Measurements from ENCODE around the gene CDK14.

The CDK14 gene

DNA sequence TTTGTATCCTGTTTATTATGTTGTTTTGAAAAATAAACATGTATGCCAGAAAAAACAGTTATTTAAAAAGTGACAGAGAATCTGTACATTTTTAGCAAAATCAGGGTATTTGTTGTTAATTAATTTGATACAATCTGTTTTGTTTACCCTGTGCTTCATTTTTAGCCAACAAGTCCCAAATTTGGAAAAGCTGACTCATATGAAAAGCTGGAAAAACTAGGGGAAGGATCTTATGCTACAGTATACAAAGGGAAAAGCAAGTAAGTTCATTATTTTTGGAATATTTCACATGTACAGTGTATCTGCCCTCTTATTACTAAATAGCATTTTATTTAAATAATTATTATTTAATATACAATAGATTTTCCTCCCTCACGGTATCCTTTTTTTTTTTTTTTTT is 151.4 kb downstream of the CDK14 start:
- TF ChIP-seq NFIC (IDR thresholded peaks at IDR 0.05) (no peak), YY1 (IDR thresholded peaks at IDR 0.05; ENCODE audit: low read depth) (no peak), EGR1 (IDR thresholded peaks at IDR 0.05) (no peak), EP300 (IDR thresholded peaks at IDR 0.05; ENCODE audit: borderline replicate concordance) (no peak), FOXM1 (IDR thresholded peaks at IDR 0.05; ENCODE audit: borderline replicate concordance, low read depth) (no peak), MAX (IDR thresholded peaks at IDR 0.05) (no peak), RAD21 (IDR thresholded peaks at IDR 0.05; ENCODE audit: low read depth) (no peak), REST (IDR thresholded peaks at IDR 0.05; ENCODE audit: low read depth) (no peak), TEAD4 (IDR thresholded peaks at IDR 0.05) (no peak), TCF12 (IDR thresholded peaks at IDR 0.05; ENCODE audit: low read depth) (no peak), CREB1 (IDR thresholded peaks at IDR 0.05; ENCODE audit: low read depth) (no peak)
- TF ChIP-seq, protein P1, sequence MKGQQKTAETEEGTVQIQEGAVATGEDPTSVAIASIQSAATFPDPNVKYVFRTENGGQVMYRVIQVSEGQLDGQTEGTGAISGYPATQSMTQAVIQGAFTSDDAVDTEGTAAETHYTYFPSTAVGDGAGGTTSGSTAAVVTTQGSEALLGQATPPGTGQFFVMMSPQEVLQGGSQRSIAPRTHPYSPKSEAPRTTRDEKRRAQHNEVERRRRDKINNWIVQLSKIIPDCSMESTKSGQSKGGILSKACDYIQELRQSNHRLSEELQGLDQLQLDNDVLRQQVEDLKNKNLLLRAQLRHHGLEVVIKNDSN (IDR thresholded peaks at IDR 0.05), result no peak

DNA sequence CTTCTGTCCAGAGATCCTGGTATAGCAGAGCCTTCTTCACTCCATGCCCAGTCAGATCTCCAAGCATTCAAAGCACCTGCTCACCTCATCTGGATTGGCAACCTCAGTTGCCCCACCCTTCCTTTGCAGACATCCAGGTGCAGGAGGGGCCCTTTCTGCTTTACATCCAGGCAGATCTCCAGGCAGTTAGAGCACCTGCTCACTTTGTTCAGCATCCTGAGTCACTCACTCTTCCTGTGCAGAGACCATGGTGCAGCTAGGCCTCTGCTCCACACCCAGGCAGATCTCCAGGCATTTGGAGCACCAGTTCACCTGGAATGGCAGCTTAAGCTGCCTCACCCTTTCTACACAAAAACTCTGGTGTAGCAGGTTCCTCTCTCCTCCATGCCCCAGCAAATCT is 153.1 kb downstream of the CDK14 start:
- no peak for TF ChIP-seq YY1 (IDR thresholded peaks at IDR 0.05; ENCODE audit: low read depth)
- no peak for TF ChIP-seq EP300 (IDR thresholded peaks at IDR 0.05; ENCODE audit: borderline replicate concordance)

DNA sequence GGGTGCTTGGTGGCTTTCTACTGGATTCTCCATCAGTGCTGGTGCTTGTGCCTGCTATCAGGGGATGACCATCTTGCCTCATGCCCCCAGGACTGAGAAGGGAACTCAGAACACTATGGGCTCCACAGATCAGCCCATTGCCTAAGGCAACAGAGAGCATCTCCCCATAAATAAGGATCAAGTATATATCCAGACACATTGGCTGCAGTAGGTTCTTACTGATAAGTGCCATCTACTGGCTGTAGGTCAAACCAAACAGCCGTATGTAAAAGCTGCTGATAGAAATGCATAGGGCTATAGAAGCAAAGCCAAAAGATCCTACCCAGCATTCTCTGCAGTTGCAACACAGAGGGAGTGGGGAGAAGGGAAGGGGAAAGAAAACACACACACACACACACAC is 153.7 kb downstream of the CDK14 start:
- no peak for TF ChIP-seq NFIC (IDR thresholded peaks at IDR 0.05)
- no peak for TF ChIP-seq CREB1 (IDR thresholded peaks at IDR 0.05; ENCODE audit: low read depth)
- TF ChIP-seq TEAD4 (IDR thresholded peaks at IDR 0.05), result no peak
- no peak for TF ChIP-seq MAX (IDR thresholded peaks at IDR 0.05)
- no peak for TF ChIP-seq CEBPB (IDR thresholded peaks at IDR 0.05)
- TF ChIP-seq REST (IDR thresholded peaks at IDR 0.05; ENCODE audit: low read depth), result no peak
- TF ChIP-seq RAD21 (IDR thresholded peaks at IDR 0.05; ENCODE audit: low read depth), result no peak
- no peak for TF ChIP-seq EP300 (IDR thresholded peaks at IDR 0.05; ENCODE audit: borderline replicate concordance)
- TF ChIP-seq EGR1 (IDR thresholded peaks at IDR 0.05), result no peak

DNA sequence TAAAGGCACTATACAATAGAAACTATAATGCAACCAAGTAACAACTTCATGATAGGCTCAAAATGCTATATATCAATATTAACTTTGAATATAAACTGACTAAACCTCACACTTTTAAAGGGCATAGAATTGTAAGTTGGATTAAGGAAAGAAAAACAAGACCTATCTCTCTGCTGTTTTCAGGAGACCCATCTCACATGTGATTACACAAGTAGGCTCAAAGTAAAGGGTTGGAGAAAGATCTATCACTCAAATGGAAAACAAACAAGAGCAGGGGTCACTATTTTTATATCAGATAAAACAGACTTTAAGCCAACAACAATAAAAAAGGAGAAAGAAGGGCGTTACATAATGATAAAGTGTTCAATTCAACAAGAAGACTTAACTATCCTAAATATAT is 155.5 kb downstream of the CDK14 start:
- TF ChIP-seq EGR1 (IDR thresholded peaks at IDR 0.05) (no peak), TAF1 (IDR thresholded peaks at IDR 0.05; ENCODE audit: low read depth) (no peak), RAD21 (IDR thresholded peaks at IDR 0.05; ENCODE audit: low read depth) (no peak), EP300 (IDR thresholded peaks at IDR 0.05; ENCODE audit: borderline replicate concordance) (no peak), ZBTB7A (IDR thresholded peaks at IDR 0.05; ENCODE audit: low read depth) (no peak), CEBPB (IDR thresholded peaks at IDR 0.05) (no peak), REST (IDR thresholded peaks at IDR 0.05; ENCODE audit: low read depth) (no peak), CREB1 (IDR thresholded peaks at IDR 0.05; ENCODE audit: low read depth) (no peak), NFIC (IDR thresholded peaks at IDR 0.05) (no peak), TEAD4 (IDR thresholded peaks at IDR 0.05) (no peak), FOXM1 (IDR thresholded peaks at IDR 0.05; ENCODE audit: borderline replicate concordance, low read depth) (no peak)

GRCh38 chr7:90752051-90752450 is 155.9 kb downstream of the CDK14 start:
- no peak for TF ChIP-seq REST (IDR thresholded peaks at IDR 0.05; ENCODE audit: low read depth)
- no peak for TF ChIP-seq TAF1 (IDR thresholded peaks at IDR 0.05; ENCODE audit: low read depth)
- TF ChIP-seq ZBTB7A (IDR thresholded peaks at IDR 0.05; ENCODE audit: low read depth), result no peak
- no peak for TF ChIP-seq EGR1 (IDR thresholded peaks at IDR 0.05)
- no peak for TF ChIP-seq TCF12 (IDR thresholded peaks at IDR 0.05; ENCODE audit: low read depth)
- no peak for TF ChIP-seq MAX (IDR thresholded peaks at IDR 0.05)
- TF ChIP-seq NFIC (IDR thresholded peaks at IDR 0.05), result no peak
- TF ChIP-seq RAD21 (IDR thresholded peaks at IDR 0.05; ENCODE audit: low read depth), result no peak
- no peak for TF ChIP-seq CEBPB (IDR thresholded peaks at IDR 0.05)
- no peak for TF ChIP-seq CREB1 (IDR thresholded peaks at IDR 0.05; ENCODE audit: low read depth)
- no peak for TF ChIP-seq YY1 (IDR thresholded peaks at IDR 0.05; ENCODE audit: low read depth)
- TF ChIP-seq FOXM1 (IDR thresholded peaks at IDR 0.05; ENCODE audit: borderline replicate concordance, low read depth), result no peak
- TF ChIP-seq EP300 (IDR thresholded peaks at IDR 0.05; ENCODE audit: borderline replicate concordance), result no peak
- TF ChIP-seq, protein P1 (IDR thresholded peaks at IDR 0.05), result no peak
- TF ChIP-seq TEAD4 (IDR thresholded peaks at IDR 0.05), result no peak
